HEK293 (cell line): Measurements from ENCODE around the gene SERPINB7.

Experiments used
- CTCF ChIA-PET: fragments of 350-600 bp; formaldehyde crosslinking; extraction: SDS; loops from one replicate; lab custom pipeline; 2021; ENCODE audit warnings: antibody characterized with exemption; lab: Yijun Ruan, JAX
- POLR2A ChIA-PET: fragments of 300-600 bp; formaldehyde crosslinking; extraction: SDS; loops from one replicate; lab custom pipeline; 2020; ENCODE audit warnings: antibody characterized with exemption, inconsistent platforms; lab: Yijun Ruan, JAX
- H3K27ac ChIP-seq: fragments of 200-500 bp; sonication (Bioruptor generic); 2 replicates; pipeline ENCODE4 v1.5.1; 2014; ENCODE audit warnings: low read depth, low read length, control low read depth, inconsistent platforms; ENCODE audit errors: extremely low read depth
- H3K36me3 ChIP-seq, 2 experiments: fragments of 200-500 bp in 1 of 2; sonication (Bioruptor generic) in 1 of 2; 1 replicate in 1 of 2; 2 replicates in 1 of 2; pipeline ENCODE4 v1.5.1; 2014 to 2017; ENCODE audit warnings: inconsistent platforms in 2 of 2, low read length in 2 of 2; ENCODE audit not compliant: control insufficient read depth in 2 of 2, insufficient read depth in 1 of 2
- H3K4me1 ChIP-seq: fragments of 200-500 bp; sonication (Bioruptor generic); 2 replicates; pipeline ENCODE4 v1.5.1; 2014; ENCODE audit warnings: mild to moderate bottlenecking, low read length, inconsistent platforms; ENCODE audit not compliant: control insufficient read depth, insufficient read depth
- H3K4me3 ChIP-seq: 2 replicates; pipeline ENCODE4 v1.5.1; 2011; ENCODE audit warnings: low read depth, mild to moderate bottlenecking, control low read depth, low read length, moderate library complexity
- H3K9me3 ChIP-seq: fragments of 200-500 bp; sonication (Bioruptor generic); 2 replicates; pipeline ENCODE4 v1.5.1; 2014; ENCODE audit warnings: low read depth, low read length, inconsistent platforms; ENCODE audit not compliant: control insufficient read depth, insufficient read depth
- KLF16 ChIP-seq: fragments of 450-650 bp; formaldehyde crosslinking; IDR thresholded peaks from 2 replicates; pipeline ENCODE4 v1.5.1; 2017; ENCODE audit warnings: missing biosample characterization, missing genetic modification characterization
- MYNN ChIP-seq: fragments of 450-650 bp; formaldehyde crosslinking; IDR thresholded peaks from 2 replicates; pipeline ENCODE4 v1.5.1; 2016; ENCODE audit warnings: missing biosample characterization, missing genetic modification characterization, borderline replicate concordance
- TRIM28 ChIP-seq: IDR thresholded peaks from 2 replicates; pipeline ENCODE4 v1.6.1; 2011; ENCODE audit warnings: low read length, control low read depth, borderline replicate concordance
- ZBTB11 ChIP-seq: fragments of 450-650 bp; formaldehyde crosslinking; conservative IDR thresholded peaks from 2 replicates; pipeline ENCODE4 v1.5.1; 2016; ENCODE audit warnings: low read depth, missing biosample characterization, missing genetic modification characterization
- ZNF138 ChIP-seq: fragments of 450-650 bp; formaldehyde crosslinking; IDR thresholded peaks from 2 replicates; pipeline ENCODE4 v1.5.1; 2016; ENCODE audit warnings: missing biosample characterization, missing genetic modification characterization, borderline replicate concordance
- ZNF24 ChIP-seq: fragments of 450-650 bp; formaldehyde crosslinking; IDR thresholded peaks from 2 replicates; pipeline ENCODE4 v1.5.1; 2016; ENCODE audit warnings: missing biosample characterization, missing genetic modification characterization
- ZNF248 ChIP-seq: fragments of 450-650 bp; formaldehyde crosslinking; IDR thresholded peaks from 2 replicates; pipeline ENCODE4 v1.5.1; 2017; ENCODE audit warnings: missing biosample characterization, missing genetic modification characterization
- ZNF266 ChIP-seq: fragments of 450-650 bp; formaldehyde crosslinking; IDR thresholded peaks from 2 replicates; pipeline ENCODE4 v1.5.1; 2016; ENCODE audit warnings: missing biosample characterization, missing genetic modification characterization, low read depth
- ZNF274 ChIP-seq, 2 experiments: fragments of 200-500 bp in 1 of 2; fragments of 450-650 bp in 1 of 2; sonication (Bioruptor generic) in 1 of 2; formaldehyde crosslinking in 1 of 2; IDR thresholded peaks; 2 replicates each; pipeline versions ENCODE4 v1.5.1 to v1.6.1; 2014 to 2016; ENCODE audit warnings: borderline replicate concordance in 1 of 2, inconsistent platforms in 1 of 2, low read length in 1 of 2, missing biosample characterization in 1 of 2, missing genetic modification characterization in 1 of 2
- ZNF280D ChIP-seq: fragments of 450-650 bp; formaldehyde crosslinking; IDR thresholded peaks from 2 replicates; pipeline ENCODE4 v1.5.1; 2016; ENCODE audit warnings: missing biosample characterization, missing genetic modification characterization
- ZNF394 ChIP-seq: fragments of 450-650 bp; formaldehyde crosslinking; IDR thresholded peaks from 2 replicates; pipeline ENCODE4 v1.5.1; 2016; ENCODE audit warnings: missing biosample characterization, missing genetic modification characterization, mild to moderate bottlenecking, moderate library complexity, borderline replicate concordance
- ZNF473 ChIP-seq: fragments of 450-650 bp; formaldehyde crosslinking; IDR thresholded peaks from 2 replicates; pipeline ENCODE4 v1.5.1; 2017; ENCODE audit warnings: missing biosample characterization, missing genetic modification characterization
- ZNF501 ChIP-seq: fragments of 450-650 bp; formaldehyde crosslinking; IDR thresholded peaks from 2 replicates; pipeline ENCODE4 v1.5.1; 2016; ENCODE audit warnings: missing biosample characterization, missing genetic modification characterization
- ZNF530 ChIP-seq: fragments of 450-650 bp; formaldehyde crosslinking; IDR thresholded peaks from 2 replicates; pipeline ENCODE4 v1.5.1; 2016; ENCODE audit warnings: low read depth, missing biosample characterization, missing genetic modification characterization
- ZNF639 ChIP-seq: fragments of 450-650 bp; formaldehyde crosslinking; IDR thresholded peaks from 2 replicates; pipeline ENCODE4 v1.5.1; 2016; ENCODE audit warnings: missing biosample characterization, missing genetic modification characterization
- ZNF791 ChIP-seq: fragments of 450-650 bp; formaldehyde crosslinking; IDR thresholded peaks from 2 replicates; pipeline ENCODE4 v1.5.1; 2016; ENCODE audit warnings: missing biosample characterization, missing genetic modification characterization
- TF ChIP-seq, protein P1 (sequence below): fragments of 450-650 bp; formaldehyde crosslinking; IDR thresholded peaks from 2 replicates; pipeline ENCODE4 v1.5.1; 2017; ENCODE audit warnings: missing biosample characterization, missing genetic modification characterization
- TF ChIP-seq, protein P2 (sequence below): fragments of 450-650 bp; formaldehyde crosslinking; IDR thresholded peaks from 2 replicates; pipeline ENCODE4 v1.5.1; 2016; ENCODE audit warnings: missing biosample characterization, missing genetic modification characterization

Gene SERPINB7

GRCh38 chr18:63795606-63796005 is 20.4 kb downstream of the SERPINB7 start:
- H3K9me3 ChIP-seq: no peaks in the 10 kb centered on the region
- H3K36me3 ChIP-seq: no peaks in the 10 kb centered on the region
- ChIA-PET CTCF (no interaction called here), POLR2A (no interaction called here)
- H3K27ac ChIP-seq: no peak overlapping the region
- H3K4me1 ChIP-seq: no peaks in the 10 kb centered on the region
- H3K4me3 ChIP-seq: no peak overlapping the region
- TF ChIP-seq ZNF24 (tag by site-specific recombination) (no peak), ZBTB11 (tag by site-specific recombination) (no peak), ZNF138 (tag by site-specific recombination) (no peak), ZNF280D (tag by site-specific recombination) (no peak), ZNF473 (no peak), ZNF791 (tag by site-specific recombination) (no peak), MYNN (tag by site-specific recombination) (no peak), ZNF639 (tag by site-specific recombination) (no peak), ZNF530 (no peak), ZNF248 (no peak), ZNF394 (no peak), ZNF274 (IDR thresholded peaks at IDR 0.05; ENCODE audit: low read length) (no peak), ZNF274 (tag by site-specific recombination; IDR thresholded peaks at IDR 0.05; ENCODE audit: borderline replicate concordance) (no peak), ZNF501 (tag by site-specific recombination) (no peak), KLF16 (tag by site-specific recombination) (no peak), ZNF266 (tag by site-specific recombination) (no peak), TRIM28 (no peak)
- TF ChIP-seq, protein P1, sequence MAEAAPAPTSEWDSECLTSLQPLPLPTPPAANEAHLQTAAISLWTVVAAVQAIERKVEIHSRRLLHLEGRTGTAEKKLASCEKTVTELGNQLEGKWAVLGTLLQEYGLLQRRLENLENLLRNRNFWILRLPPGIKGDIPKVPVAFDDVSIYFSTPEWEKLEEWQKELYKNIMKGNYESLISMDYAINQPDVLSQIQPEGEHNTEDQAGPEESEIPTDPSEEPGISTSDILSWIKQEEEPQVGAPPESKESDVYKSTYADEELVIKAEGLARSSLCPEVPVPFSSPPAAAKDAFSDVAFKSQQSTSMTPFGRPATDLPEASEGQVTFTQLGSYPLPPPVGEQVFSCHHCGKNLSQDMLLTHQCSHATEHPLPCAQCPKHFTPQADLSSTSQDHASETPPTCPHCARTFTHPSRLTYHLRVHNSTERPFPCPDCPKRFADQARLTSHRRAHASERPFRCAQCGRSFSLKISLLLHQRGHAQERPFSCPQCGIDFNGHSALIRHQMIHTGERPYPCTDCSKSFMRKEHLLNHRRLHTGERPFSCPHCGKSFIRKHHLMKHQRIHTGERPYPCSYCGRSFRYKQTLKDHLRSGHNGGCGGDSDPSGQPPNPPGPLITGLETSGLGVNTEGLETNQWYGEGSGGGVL (tag by site-specific recombination): no peak
- TF ChIP-seq, protein P2, sequence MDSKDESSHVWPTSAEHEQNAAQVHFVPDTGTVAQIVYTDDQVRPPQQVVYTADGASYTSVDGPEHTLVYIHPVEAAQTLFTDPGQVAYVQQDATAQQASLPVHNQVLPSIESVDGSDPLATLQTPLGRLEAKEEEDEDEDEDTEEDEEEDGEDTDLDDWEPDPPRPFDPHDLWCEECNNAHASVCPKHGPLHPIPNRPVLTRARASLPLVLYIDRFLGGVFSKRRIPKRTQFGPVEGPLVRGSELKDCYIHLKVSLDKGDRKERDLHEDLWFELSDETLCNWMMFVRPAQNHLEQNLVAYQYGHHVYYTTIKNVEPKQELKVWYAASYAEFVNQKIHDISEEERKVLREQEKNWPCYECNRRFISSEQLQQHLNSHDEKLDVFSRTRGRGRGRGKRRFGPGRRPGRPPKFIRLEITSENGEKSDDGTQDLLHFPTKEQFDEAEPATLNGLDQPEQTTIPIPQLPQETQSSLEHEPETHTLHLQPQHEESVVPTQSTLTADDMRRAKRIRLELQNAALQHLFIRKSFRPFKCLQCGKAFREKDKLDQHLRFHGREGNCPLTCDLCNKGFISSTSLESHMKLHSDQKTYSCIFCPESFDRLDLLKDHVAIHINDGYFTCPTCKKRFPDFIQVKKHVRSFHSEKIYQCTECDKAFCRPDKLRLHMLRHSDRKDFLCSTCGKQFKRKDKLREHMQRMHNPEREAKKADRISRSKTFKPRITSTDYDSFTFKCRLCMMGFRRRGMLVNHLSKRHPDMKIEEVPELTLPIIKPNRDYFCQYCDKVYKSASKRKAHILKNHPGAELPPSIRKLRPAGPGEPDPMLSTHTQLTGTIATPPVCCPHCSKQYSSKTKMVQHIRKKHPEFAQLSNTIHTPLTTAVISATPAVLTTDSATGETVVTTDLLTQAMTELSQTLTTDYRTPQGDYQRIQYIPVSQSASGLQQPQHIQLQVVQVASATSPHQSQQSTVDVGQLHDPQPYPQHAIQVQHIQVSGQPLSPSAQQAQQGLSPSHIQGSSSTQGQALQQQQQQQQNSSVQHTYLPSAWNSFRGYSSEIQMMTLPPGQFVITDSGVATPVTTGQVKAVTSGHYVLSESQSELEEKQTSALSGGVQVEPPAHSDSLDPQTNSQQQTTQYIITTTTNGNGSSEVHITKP (tag by site-specific recombination): no peak
